RCC 7860 (cell line): ENCODE data around the gene OSBPL5.

ENCODE experiments used
- DNase-seq: peaks from one replicate; pipeline ENCODE4 v3.0.0-alpha.2; 2015; ENCODE audit warnings: low spot score
- FAIRE-seq: peaks from 2 replicates; lab custom pipeline; 2012; peaks lifted over from hg19 to GRCh38; lab: Jason Lieb, UNC

Gene OSBPL5

DNA sequence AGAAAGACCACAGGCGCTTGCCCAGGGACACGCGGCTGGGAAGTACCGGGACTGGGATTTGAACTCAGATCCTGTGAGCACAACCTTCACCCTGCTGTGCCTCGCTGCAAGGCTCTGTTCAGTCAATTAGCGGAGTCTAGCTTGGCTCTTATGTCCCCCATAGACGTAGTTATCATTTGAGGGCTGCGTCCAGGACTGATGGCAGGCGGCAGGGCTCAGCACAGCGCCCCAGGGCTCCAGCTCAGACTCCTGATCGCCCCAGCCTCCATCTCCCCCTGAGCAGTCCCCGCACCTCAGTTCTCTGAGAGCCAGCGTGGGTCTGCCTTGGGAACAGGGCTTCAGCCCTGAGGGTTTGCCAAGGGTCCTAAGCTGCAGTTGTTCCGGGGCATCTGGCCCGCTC, 33.7 kb upstream of the OSBPL5 start:
- DNase-seq = no peak
- FAIRE-seq = no peak

DNA sequence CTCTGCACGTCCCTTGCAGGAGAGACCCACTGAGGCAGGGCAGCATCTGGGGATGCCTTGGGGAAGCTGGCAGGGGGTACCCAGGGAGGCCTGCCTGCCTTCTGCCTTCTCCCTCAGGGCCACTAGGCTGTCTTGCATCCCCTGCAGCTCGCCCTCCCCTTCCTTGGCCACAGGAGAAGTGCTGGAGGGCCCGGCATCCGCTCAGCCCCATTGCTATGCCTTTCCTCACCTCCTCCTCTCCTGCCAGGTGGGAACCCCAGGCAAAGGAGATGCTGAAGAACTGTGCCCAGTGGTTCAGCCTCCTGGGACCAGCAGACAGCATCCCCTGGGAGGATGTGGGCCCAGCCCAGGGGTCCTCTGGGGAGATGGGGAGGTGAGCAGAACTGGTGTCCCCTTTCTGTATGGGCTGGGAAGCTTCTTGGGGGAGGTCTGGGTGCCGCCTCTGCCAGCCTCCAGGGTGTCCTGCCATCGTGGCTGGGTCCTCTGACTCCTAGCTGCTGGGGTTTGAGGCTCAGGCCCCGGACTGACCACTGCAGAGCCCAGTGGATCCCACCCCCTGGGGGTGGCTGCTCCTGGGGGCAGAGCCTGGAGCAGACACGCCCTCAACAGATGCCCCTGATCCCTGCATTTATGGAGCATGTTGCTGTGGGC, 32.9 kb upstream of the OSBPL5 start:
- DNase-seq (no peak), FAIRE-seq (no peak)

DNA sequence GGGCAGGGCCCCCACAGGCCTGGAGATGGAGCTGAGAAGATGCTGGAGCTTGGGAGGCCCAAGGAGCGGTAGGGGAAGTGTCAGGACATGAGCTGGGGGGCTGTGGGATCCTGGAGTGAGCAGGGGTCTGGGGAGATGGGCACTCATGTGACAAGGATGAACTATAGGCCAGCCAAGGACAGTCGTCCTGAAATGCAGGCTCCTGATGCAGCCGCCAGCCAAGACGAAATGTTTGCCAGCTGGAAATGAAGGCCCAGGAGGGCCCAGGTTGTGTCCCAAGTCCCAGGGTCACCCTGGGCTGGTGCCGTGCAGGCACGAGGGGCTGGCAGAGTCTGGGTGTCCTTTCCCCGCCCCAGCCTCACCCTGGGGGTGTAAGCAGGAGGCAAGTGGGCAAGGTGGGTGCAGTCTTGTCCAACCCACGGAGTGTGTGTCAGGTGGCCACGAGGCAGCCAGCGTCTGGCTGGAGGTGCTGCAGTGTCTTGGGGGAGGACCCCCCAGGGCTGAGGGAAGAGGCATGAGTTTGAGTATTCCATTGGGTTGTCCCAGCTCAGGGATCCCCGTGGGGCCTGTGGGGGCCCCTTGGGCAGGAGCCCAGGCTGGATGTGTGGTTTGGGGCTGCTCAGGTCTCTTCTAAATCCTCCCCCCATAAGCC, 32.1 kb upstream of the OSBPL5 start:
- FAIRE-seq = no peak
- DNase-seq = no peak

DNA sequence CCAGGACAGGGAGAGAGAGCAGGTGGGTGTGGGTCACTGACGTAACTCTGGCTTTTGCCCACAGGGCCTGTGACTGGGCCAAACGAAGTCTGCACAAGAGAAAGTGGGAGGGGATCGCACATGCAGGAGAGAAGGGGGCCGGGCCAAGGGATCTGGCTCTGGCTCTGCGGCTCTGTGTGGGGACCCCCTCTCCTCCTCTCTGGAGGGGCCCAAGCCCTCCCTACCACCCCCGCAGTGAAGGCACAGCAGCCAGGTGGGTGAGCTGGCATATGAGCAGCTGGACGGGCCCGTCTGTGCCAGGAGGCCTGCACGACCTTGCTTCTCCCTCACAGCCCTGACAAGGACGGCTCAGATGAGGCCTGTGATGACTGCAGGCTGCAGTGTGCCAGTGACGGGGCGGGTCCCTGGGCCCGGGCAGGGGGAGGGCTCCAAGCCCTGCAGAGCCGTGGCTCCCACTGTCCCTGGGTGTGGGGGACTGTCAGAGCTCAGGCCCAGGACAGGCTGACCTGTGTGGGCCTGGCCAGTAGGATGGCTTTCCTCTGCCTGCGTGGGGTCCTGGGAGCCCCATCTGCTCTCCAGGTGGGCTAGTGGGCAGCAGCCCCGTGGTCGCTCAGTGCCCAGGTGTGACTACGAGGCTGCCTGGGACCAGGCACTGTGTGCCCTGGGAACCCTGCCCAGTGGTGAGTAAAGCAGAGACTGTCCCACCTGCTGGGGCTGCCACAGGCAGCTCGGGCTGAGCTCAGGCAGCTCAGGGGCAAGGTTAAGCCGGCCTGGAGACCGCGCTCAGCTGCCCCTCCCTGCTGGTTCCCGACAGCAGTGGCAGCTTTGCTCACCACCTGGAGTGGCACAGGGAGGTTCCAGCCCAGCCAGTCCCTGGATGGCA, 31.3 kb upstream of the OSBPL5 start:
- FAIRE-seq (no peak), DNase-seq (no peak)

DNA sequence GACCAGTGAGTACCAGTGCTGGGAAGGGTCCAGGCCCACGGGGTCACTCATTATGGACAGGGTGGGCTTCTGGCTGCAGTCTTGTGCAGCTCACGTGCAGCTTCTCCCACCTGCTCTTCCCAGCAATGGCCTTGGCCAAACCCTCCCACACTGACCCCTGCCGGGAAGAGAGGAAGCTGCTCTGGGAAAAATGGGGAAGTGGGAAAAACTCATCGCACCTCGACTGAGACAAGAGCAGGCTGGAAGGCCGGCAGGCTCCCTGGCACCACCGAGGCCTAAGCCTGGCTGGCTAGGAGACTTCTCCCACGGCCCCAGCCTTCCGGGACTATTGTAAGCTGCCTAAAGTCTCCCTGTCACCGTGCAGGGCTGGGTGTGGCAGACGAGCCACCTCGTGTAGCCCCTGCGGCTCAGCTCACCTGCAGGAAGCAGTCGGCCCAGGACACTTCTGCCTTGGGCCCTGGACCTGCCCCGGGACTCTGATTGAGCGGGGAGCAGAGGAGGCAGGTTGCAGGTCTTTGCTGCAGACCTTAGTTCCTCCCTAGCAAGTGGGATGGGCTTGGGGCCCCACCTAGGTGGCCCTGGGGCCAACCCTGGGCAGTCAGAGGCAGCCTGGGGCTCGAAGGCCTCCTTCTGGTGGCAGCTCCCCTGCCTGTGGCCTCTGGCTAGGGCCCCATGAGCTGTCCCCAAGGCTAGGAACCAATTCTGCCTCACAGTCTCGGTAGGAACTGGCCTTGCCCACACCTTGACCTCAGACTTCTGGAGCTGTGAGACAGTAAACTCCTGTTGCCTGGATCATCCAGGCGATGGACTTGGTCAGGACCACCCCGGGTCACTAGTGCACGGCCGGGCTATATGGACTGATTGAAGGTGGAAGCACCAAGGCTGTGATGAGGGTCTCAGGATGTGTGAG, 30.4 kb upstream of the OSBPL5 start:
- FAIRE-seq = no peak
- DNase-seq = no peak

DNA sequence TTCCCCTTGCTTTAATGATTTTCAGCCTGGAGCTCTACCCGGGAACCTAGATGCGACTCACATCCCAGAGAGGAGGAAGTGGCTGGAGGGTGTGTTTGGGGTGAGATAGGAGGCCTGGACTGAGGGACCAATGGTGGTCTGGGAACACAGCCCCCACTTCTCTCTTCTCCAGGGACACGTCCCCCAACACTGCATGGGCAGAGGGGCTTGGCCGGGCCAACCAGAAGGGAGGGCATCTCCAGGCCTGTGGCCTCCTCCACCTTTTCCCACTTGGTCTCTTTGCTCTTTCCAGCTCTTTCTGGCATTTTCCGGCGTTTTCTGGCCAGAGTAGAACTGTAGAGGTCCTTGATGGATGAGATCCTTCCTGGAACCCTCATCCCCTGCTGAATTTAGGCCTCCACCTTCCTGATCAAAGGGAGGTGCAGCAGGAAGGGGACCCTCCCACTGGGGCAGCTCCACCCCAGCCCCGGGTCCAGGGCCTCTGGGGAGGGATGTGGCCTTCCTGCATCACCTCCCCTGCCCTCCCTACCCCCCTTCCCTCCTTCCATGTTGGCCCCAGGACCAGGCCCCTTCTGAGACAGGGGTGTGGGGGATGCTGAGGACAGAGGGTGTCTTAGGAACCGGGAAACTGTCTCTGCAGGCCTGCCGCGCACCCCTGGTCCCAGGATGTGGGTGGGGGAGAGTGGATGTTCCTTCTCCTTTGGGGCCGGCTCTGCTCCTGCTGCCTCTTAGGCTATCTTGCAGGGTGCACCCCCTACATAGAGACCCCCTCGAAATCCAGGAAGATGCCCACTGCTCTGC, 29.1 kb upstream of the OSBPL5 start:
- no peak for FAIRE-seq

DNA sequence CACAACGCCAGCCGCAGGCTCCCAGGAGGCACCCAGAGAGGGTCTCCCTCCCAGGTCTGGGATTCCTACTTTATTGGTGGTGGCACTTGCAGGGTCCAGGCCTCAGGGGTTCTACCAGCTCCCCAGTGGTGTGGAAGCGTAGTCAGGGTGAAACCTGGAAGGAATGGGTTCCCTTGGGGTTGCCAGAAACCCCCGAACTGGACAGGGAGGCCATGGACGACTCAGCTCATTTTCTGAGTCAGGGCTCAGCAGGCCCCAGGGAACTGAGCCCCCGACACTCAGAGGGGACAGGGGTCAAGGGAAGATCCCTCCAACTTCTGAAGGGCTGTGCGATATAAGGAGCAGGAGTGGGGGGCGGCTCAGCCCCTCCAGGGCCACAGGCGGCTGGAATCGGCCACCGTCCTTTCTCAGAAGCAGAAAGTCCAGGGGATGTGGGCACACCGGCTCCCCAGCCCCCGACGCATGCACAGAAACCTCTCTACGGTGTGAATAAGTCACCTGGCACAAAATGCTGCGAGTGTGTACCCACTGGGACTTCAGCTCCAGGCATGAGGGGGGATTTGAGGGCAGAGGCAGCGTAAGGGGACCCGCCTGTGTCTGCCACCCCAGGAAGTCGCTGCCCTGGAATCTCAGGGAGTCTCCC, 28.4 kb upstream of the OSBPL5 start:
- FAIRE-seq (no peak), DNase-seq (no peak)

More for the DNA sequence above, 29.1 kb upstream of the OSBPL5 start:
- DNase-seq = no peak

DNA sequence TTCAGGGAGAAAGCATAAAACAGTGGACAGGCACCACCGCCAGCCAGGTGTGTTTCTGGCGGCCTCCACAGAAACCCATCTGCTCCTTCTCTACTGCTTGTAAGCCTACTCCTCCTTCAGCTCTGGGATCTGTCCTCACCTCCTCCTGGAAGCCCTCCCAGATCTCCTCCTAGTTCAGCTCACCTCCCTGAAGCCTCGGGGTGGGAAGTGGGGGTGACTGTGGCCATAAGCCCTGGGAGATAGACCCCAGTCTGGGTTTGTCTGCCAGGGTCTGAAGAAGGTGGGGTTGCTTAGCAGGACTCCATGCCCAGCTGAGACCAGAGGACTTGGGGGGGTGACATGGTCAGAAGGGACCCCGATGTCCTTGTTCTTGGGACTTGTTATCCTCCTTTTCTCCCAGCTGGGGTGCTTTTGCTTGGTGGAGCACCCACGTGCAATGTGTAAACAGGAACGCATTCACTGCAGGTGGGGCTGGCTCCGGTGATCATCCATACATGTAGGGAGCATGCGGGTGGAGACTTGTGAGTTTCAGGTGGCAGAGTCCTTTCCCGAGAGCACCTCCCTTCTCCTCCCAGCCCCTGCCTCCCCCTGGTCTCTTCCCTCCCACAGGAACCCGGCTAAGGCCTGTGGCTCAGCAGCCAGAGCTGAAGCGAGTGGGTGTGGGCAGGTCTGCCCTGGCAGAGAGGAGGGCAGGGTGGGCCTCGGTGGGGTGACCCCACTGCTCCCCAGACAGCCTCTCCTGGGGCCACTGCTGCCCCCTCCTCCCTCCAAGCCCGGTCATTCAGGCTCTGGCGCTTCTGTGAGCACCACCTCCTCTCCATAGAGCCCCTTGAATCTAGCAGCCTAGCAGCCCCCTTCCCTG, 27.6 kb upstream of the OSBPL5 start:
- no peak for FAIRE-seq
- DNase-seq = no peak

DNA sequence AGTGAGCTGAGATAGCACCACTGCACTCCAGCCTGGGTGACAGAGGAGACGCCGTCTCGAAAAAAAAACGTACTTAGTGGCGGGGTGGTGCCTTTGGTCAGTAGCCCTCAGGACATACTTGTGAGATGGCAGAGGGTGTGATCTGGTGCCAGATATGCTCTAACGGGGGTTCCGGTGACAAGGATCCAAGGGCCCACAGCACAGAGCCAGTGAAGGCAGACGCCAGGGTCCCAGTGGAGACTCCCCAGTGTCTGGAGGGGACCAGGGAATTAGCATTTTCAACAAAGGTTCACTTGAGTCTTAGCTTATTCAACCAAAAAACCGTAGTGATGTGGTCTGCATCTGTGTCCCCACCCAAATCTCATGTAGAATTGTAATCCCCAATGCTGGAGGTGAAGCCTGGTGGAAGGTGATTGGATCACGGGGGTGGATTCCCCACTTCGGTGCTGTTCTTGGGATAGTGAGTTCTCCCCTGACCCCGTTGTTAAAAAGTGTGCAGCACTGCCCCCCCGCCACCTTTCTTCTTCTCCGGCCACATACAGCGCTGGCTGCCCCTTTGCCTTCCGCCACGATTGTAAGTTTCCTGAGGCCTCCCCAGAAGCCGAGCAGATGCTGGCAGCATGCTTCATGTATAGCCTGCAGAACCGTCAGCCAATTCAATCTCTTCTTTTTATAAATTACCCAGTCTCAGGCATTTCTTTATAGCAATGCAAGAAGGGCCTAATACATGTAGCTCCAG, 26.6 kb upstream of the OSBPL5 start:
- FAIRE-seq = no peak
- DNase-seq = no peak

DNA sequence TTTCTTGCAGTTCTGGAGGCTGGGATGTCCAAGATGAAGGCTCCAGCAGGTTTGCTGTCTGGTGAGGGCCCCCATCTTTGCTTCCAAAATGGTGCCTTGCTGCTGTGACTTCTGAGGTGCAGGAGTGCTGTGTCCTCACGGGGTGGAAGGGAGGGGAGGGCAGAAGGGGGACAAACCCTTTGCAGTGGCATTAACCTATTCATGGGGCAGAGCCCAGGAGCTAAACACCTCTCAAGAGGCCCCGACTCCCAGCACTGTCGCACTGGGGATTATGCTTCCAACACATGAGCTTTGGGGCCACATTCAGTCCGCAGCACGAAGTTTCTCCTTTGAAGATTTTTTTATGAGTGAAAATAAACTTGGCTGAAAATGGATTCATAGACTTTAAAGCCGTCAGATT, 25.5 kb upstream of the OSBPL5 start:
- DNase-seq (no peak), FAIRE-seq (no peak)

DNA sequence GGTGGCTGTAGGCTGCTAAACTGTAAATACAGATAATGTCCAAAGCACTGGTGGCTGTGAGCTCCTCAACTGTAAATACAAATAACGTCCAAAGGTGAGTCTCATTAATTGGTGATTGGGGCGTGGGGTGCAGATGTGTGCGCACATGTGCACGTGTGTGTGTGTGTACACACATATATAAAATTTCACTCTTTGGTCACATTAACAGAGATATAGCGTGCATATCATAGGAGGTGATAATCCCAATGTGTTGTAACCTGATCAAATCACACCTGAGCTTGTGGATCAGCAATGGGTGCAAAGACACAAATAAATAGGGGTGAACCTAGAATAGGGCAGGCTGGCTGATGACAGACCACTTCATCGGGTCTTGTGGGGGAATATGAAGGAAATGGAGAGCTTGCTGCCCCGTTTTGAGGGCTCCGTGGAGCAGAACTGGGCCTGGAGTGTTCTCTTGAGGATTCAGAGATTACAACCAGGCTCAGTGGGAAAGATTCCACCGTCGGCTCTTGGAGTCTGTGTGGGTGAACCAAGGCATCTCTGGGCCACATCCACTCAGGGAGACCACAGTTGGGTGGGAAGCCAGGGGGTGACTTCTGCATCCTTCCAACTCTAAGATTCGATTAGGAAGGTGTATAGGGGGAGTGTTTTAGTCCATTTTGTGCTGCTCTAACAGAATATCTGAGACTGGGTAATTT, 24.9 kb upstream of the OSBPL5 start:
- FAIRE-seq = no peak
- no peak for DNase-seq

DNA sequence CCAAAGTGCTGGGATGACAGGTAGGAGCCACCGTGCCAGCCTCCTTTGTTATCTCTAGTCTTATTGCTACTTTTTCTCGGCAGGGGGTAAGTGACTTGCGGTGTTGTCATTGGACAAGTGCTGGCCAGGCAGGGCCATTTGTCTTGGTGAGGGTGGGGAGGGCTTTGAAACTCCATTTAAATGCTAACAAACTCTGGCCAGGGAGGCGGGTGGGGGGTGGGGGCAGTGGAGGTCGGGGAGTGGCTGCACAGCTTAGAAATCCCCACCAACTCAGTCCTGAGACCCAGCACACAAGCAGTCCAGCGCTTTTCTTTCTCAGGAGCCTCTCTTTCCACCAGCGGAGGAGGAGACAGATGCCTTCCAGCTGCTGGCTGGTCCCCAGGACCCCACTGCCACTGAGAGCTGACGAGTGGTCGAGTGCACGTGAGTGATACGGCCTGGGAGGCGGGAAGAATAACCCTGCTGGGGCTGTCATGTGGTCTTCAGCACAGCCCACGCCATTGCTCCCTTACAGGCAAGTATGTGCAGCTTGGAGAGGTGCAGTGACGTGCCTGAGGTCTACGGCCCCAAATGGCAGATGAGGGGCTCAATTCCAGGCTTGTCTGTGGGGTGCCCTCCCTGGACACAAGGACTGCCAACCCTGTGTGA, 24.2 kb upstream of the OSBPL5 start:
- no peak for DNase-seq
- FAIRE-seq = no peak

DNA sequence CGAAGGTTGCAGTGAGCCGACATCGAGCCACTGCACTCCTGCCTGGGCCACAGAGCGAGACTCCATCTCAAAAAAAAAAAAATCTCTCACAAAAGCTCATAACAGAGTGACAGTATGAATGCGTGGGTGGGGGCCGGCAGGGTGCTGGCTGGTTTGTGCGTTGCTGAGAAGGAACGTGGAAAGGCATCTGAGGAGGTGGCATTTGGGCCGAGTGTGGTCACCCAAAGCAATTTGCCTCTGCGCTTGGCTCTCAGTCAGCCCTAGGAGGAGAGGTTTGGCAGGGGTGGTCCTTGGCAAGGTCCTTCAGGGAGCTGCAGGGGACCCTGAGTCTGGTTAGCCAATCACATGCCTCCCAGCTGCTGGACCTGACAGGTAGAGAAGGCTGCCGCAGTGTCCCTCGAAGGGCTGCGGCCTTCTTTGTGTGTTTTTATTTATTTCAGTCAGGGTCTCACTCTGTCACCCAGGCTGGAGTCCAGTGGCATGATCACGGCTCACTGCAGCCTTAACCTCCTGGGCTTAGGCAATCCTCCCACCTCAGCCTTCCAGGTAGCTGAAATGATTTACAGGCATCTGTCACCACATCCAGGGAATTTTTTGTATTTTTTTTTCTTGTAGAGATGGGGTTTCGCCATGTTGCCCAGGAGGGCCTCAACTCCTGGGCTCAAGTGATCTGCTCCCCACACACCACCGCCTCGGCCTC, 23.5 kb upstream of the OSBPL5 start:
- DNase-seq (no peak), FAIRE-seq (no peak)

DNA sequence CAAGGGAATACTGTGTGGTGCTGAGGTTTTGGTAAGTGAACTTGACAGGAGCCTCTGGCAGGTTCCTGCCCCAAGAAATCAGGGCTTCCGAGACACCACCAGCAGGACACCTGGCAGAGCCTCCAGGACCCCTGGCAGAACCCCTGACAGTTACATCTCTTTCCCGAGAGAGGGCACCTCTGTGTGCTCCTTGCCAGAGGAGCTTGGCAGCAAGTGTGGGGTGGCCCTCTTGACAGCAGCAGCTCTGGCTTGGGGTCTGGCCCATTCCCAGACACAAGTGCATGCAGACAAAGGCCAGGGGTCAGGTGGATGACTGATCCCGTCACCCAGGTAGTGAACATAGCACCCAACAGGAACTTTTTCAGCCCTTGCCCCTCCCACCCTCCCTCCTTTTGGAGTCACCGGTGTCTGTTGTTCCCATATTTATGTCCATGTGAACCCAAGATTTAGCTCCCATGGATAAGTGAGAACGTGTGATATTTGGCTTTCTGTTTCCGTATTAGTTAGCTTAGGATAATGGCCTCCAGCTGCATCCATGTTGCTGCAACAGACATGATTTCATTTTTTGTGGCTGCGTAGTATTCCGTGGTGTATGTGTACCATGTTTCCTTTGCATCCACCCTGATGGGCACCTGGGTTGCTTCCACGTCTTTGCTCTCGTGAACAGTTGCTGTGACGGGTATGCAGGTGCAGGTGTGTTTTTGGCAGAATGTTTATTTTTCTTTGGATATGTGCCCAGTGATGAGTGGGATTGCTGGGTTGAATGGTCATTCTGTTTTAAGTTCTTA, 21.2 kb upstream of the OSBPL5 start:
- no peak for FAIRE-seq
- no peak for DNase-seq

DNA sequence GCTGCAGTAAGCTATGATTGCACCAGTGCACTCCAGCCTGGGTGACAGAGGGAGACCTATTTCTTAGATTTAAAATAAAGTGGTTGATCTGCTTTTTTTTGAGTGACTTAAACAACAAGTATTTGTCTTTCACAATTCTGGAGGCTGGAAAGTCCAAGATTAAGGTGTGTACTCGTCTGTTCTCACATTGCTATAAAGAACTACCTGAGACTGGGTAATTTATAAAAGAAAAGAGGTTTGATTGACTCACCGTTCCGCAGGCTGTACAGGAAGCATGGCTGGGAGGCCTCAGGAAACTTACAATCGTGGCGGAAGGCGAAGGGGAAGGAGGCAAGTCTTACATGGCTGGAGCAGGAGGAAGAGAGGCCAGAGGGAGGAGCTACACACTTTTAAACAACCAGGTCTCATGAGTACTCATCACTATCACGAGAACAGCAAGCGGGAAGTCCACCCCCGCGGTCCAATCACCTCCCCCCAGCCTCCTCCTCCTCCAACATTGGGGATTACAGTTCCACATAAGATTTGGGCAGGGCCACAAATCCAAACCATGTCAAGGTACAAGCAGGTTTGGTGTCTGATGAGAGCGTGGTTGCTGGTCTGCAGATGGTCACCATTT, 19.7 kb upstream of the OSBPL5 start:
- FAIRE-seq (no peak), DNase-seq (no peak)
